HG02571 (cell line): ENCODE data around the gene RPLP1.

Experiments
- ATAC-seq: cut with Tn5 transposase; IDR thresholded peaks from one replicate; pipeline ENCODE4 v1.9.1; 2021; ENCODE audit warnings: mild to moderate bottlenecking, moderate library complexity; ENCODE audit not compliant: unreplicated experiment

Gene RPLP1

DNA sequence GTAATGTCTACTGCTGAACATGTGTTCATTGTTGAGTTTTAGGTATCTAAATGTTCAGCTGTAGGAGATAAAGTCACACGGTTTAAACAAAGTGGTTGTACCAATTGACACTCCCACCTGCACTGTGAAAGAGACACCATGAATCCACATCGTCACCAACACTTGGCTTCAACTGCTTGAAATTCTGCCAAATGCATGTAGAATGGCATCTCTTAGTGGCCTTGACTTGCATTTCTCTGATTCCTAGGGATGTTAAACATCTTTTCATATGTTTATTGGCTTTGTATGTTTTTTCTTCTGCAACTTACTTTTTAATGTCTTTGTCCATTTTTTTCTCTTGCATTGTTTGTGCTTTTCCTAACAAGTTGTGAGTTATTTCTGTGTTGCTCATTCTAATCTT, 43.4 kb downstream of the RPLP1 start:
- ATAC-seq: no peak

DNA sequence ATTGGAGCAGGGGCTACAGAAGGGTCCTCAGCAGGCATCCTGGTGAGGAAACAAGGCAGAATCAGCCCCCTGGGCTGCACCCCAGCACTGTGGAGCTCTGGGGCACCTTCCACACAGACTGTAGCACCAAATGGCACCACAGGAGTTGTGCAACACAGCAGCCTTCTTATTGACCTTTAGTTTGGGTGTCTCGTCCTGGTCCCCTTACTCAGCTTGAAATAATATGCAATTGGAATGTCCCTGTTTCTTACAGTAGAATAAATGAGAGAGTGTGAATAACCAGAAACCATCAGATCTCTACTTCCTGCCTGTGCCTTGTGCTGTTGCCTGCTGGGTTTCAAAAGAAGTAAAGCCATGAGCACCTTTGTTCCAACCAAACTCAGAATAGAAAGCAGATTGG, 44.5 kb downstream of the RPLP1 start:
- ATAC-seq: no peak

DNA sequence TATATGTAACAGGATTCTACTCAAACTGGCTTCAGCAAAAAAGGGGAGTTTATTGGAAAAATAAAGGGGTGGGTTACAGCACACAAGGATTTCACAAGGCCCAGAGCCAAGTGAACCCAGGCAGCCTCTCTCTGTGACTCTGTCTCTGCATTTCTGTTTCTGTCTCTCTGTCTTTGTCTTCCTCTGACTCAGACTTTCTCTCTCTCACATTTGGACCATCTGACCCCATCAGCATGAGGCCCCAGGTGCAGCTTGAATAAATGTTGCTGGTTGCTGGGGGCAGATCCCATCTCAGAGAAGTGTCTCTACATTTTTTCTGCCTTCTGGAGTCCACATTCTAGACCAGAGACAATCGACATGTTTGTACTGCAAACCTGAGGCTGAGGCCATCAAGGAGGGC, 45.0 kb downstream of the RPLP1 start:
- ATAC-seq: no peak

DNA sequence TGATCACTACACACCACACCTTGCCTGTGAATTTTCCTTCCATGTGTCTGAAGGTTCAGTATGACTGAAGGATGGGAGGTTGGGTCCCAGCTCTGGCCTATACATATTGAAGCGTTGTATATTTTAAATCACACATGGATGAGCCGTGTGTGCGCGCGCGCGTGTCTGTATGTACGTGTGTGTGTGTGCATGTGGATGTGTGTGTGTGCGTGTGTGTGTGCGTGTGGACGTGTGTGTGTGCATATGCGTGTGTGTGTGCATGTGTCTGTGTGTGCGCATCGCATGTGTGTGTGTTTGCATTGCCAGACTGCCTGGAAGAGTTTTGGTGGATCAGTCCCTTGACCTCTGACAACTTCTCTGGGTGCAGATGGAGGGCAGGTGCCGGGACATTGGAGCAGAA, 45.7 kb downstream of the RPLP1 start:
- ATAC-seq: no peak

DNA sequence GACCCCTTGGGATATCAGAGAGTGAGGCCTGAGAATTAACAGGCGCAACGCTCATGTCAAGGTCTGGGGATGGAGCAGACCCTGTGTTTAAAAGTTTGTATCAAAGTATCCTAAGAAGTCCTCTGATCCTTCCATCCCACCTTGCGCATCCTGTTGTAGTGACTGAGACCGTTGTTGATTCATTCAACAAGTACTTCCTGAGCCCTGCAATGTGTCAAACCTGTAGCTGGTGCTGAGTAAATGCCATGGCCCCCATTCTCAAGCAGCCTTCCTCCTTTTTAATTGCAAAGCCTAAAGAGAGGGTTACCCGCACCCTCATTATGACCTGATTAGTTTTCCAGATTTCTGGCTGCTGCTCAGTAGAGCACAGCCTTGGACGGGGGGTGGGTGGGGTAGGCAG, 46.4 kb downstream of the RPLP1 start:
- ATAC-seq: no peak

DNA sequence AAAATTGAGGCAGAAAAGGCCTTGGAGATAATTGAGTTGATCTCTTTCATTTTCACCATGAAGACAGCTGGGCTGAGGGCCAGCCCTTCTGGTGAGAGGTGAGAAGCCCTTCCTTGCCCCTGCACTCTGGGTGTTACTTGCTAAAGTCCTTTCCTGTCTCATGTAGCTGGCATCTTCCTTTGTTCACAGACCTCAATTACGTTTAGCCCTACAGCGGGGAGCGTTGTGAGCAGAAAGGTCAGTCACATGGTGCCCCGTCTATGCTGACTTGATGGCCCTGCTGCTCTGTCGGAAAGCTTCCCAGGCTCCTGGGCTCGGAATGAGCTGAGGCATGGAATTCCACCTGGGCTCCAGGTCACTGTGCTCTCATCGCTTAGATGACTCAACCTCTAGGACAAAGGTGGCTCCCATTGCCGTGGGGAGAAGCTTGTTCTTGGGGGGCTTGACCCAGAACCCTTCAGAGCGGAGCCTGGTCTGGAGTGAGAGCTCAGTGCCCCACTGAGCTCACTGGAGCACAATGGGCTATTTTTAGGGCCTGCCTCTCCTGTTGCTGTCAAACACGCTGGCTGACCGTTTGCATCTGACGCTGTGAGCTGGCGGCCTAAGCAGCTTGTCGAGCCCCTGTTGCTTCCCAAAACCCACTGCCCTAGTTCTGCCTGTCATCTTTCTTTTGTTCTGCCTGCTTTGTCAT, 47.0 kb downstream of the RPLP1 start:
- ATAC-seq: no peak

DNA sequence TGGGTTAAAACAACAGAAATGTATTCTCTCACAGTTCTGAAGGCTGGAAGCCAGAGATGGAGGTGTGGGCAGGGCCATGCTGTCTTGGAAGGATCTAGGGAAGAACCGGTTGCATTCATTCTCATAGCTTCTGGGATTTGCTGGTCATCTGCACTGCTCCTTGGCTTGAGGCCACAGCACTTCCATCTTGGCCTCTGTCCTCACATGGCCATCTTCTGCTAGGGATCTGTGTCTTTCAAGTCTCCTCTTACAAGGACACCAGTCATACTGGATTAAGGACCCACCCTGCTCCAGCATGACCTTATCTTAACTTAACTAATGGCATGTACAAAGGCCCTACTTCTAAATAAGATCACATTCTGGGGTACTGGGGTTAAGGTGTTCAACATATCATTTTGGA, 47.7 kb downstream of the RPLP1 start:
- ATAC-seq: no peak

DNA sequence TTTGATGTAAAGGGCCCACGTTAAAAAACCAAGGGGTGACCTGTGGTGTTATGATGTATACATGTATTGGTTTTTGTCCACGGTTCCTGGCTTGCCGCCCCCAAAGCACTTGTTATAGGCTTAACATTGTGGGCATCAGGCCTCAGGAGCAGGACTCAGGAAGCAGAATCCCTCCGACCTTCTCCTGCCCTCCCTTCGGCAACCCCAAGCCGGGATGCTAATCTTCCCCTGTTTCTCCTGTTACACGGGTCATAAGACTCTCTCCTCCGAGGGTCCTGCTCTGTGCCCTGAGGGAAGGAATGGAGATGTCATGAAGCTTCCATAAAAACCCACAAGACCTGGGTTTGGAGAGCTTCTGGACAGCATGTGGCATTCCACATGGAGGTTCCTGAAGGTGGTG, 48.8 kb downstream of the RPLP1 start:
- no peak for ATAC-seq

DNA sequence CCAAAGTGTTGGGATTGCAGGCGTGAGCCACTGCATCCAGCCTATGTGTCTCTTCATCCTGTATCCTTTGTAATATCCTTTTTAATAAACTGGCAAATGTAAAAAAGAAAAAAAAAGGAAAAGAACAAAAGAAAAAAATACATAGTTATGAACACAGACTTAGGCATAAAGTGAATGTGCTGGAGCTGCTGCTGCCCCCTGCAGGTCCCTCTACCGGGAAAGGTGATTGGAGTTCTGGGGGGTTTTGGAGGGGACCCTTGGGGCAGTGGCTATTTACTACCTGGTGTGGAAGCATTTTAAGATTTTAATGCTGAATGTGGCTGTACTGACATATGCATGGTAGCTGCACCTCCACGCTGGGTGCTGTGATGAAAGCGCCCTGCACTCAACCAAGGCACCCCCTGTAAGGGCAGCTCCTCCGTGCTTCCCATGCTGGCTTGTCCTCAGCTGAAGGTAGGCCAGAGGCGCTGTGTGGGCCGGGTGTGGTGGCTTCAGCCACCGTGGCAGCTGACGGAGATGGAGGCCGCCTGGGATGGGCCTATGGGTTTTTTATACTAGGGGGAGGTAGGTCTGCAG, 49.9 kb downstream of the RPLP1 start:
- ATAC-seq: no peak

DNA sequence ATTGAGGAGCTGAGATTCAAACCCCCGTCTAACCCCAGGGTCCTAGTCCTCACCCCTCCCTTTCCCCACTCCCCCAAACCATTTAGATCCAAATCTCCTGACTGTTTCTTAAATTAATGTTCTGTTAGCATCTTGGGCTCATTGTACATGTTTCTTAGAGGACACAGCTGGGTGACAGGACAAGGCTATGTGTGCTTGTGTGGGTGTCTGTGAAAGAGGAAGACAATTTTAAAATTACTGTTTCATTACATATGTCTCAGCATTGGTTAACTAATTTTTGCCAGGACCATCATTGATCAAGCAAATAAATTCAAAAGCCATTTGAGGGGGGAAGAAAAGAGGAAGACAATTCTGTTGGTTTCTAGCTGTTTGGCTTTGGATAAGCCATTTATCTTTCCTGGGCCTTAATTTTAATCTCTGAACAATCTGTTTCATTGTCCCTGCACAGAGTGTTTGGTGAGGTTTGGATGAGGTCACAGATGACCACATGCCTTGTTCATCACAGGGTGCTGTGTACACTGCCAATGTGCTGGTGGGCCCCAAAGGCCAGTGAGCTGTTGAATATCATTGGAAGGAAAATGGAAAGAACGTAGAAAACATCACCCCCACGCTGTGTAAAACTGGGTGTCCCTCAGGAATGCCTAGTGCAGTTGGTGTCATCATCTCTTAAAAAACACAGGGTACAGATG, 51.9 kb downstream of the RPLP1 start:
- no peak for ATAC-seq
